Progenitor cell of endocrine pancreas (in vitro differentiated cells): ENCODE data around the gene MRPS35. TPM values are rescaled to one million over a fixed set of nuclear protein-coding genes. Genes with fewer than 3 reads are reported as not detected.
"Not testable (repeated sequence)": the region's sequence is repeated elsewhere in the genome, so short reads cannot be mapped to it uniquely, and the experiment has no call there.

Source experiments
- DNase-seq: peaks from one replicate; pipeline ENCODE4 v3.0.0; 2021; ENCODE audit warnings: low spot score; ENCODE audit not compliant: unreplicated experiment
- H3K27ac Mint-ChIP-seq: 2 replicates; pipeline ENCODE4 v1.8.0; 2021; ENCODE audit warnings: mild to moderate bottlenecking, moderate library complexity, mixed read lengths
- H3K27me3 Mint-ChIP-seq: 2 replicates; pipeline ENCODE4 v1.8.0; 2021; ENCODE audit warnings: mixed read lengths
- H3K36me3 Mint-ChIP-seq: 2 replicates; pipeline ENCODE4 v1.8.0; 2022; ENCODE audit warnings: mixed read lengths; ENCODE audit not compliant: insufficient read depth
- H3K4me1 Mint-ChIP-seq: 2 replicates; pipeline ENCODE4 v1.8.0; 2021; ENCODE audit warnings: low read depth, mixed read lengths
- H3K4me3 Mint-ChIP-seq: 2 replicates; pipeline ENCODE4 v1.8.0; 2021; ENCODE audit warnings: low read depth, mild to moderate bottlenecking, moderate library complexity, mixed read lengths
- H3K9me3 Mint-ChIP-seq: 2 replicates; pipeline ENCODE4 v1.8.0; 2021; ENCODE audit warnings: low read depth, mixed read lengths
- CTCF ChIP-seq: fragments of 200-600 bp; sonication (generic); IDR thresholded peaks from one replicate; pipeline ENCODE4 v1.5.0; 2021; ENCODE audit warnings: antibody characterized with exemption, mild to moderate bottlenecking; ENCODE audit not compliant: unreplicated experiment
- total RNA-seq: library from RNA; stranded (reverse); gene quantifications from 2 replicates; pipeline ENCODE4 v1.2.1, GENCODE V29; 2021

Gene MRPS35
- total RNA-seq, 1 donor from 2014 or later = 63.1 TPM

- no peaks in the 10 kb centered on the region for H3K27me3 Mint-ChIP-seq
- H3K4me1 Mint-ChIP-seq = peaks cover 2% of the 10 kb centered on the region
- peaks cover 31% of the 10 kb centered on the region for H3K36me3 Mint-ChIP-seq
- H3K27ac Mint-ChIP-seq = peak overlapping the region; percentile 38
- H3K4me3 Mint-ChIP-seq = no peak overlapping the region
- no peak for TF ChIP-seq CTCF
- H3K9me3 Mint-ChIP-seq = no peaks in the 10 kb centered on the region
- no peak for DNase-seq
These were observed 12.6 kb downstream of the MRPS35 start for GRCh38 chr12:27723212-27723611.

DNA sequence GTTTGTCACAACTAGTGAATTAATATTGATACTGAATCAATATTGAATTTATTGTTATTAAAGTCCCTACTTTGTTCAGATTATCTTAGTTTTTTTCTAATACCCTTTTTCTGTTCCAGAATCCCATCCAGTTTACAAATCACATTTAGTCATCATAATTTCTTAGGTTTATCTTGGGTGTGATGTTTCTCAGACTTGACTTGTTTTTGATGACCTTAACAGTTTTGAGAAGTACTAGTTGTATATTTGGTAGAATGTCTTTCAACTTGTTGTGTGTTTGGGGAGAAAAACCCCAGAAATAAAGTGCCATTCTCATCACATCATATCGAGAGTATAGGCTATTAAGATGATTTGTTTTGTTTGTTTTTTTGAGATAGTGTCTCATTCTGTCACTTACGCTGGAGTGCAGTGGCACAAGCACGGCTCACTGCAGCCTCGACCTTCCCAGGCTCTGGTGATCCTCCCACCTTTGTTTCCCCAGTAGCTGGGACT is 19.5 kb downstream of the MRPS35 start:
- H3K36me3 Mint-ChIP-seq = peaks cover 26% of the 10 kb centered on the region
- H3K9me3 Mint-ChIP-seq = no peaks in the 10 kb centered on the region
- H3K4me3 Mint-ChIP-seq = no peak overlapping the region
- no peak overlapping the region for H3K27ac Mint-ChIP-seq
- DNase-seq = no peak
- no peak for TF ChIP-seq CTCF
- no peaks in the 10 kb centered on the region for H3K27me3 Mint-ChIP-seq
- H3K4me1 Mint-ChIP-seq = peaks cover 3% of the 10 kb centered on the region

DNA sequence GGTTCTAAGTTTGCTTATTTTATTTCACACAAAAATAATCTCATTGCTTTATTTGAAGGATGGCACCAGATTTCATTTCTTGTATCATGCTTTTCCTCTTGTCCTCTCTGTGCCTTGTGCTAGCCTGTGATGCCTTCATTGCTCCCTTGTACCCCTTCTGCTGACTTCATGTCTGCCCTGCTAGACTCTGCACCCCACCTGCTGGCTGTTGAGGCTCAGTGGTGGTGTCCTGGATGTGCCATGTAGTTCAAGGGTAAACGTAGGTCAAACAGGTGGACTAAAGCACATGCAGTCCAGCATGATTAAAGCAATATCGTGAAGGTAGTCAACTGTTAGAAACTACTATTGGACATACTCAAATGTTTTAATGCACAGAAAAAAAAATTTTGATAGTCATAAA is 21.6 kb downstream of the MRPS35 start:
- Mint-ChIP-seq H3K27ac (no peak overlapping the region), H3K36me3 (peaks cover 14% of the 10 kb centered on the region), H3K4me1 (peaks cover 3% of the 10 kb centered on the region), H3K4me3 (no peak overlapping the region), H3K9me3 (no peaks in the 10 kb centered on the region), H3K27me3 (no peaks in the 10 kb centered on the region)
- TF ChIP-seq CTCF = peak; percentile 37
- DNase-seq = no peak

- Mint-ChIP-seq H3K4me1 (peaks cover 3% of the 10 kb centered on the region), H3K36me3 (peaks cover 15% of the 10 kb centered on the region), H3K4me3 (no peak overlapping the region), H3K27ac (no peak overlapping the region), H3K27me3 (no peaks in the 10 kb centered on the region), H3K9me3 (no peaks in the 10 kb centered on the region)
- peak; percentile 99 for TF ChIP-seq CTCF
- DNase-seq = no peak
These were observed 22.5 kb downstream of the MRPS35 start for GRCh38 chr12:27733052-27733656.

- H3K4me1 Mint-ChIP-seq = no peaks in the 10 kb centered on the region
- no peak for TF ChIP-seq CTCF
- H3K27ac Mint-ChIP-seq = no peak overlapping the region
- peaks cover 17% of the 10 kb centered on the region for H3K36me3 Mint-ChIP-seq
- H3K4me3 Mint-ChIP-seq = no peak overlapping the region
- no peak for DNase-seq
- H3K9me3 Mint-ChIP-seq = no peaks in the 10 kb centered on the region
- H3K27me3 Mint-ChIP-seq = no peaks in the 10 kb centered on the region
These were observed 23.2 kb downstream of the MRPS35 start for GRCh38 chr12:27733791-27734190.

- H3K27me3 Mint-ChIP-seq, H3K4me1 Mint-ChIP-seq, H3K27ac Mint-ChIP-seq, DNase-seq, H3K9me3 Mint-ChIP-seq, H3K4me3 Mint-ChIP-seq: not testable (repeated sequence)
- peaks cover 19% of the 10 kb centered on the region for H3K36me3 Mint-ChIP-seq
These were observed 23.7 kb downstream of the MRPS35 start for GRCh38 chr12:27734321-27734720.
